Putamen (tissue), 1 donor: Measurements from ENCODE around the gene CLUH.
"Not testable (repeated sequence)": the region's sequence is repeated elsewhere in the genome, so short reads cannot be mapped to it uniquely, and the experiment has no call there.

Experiments
- DNase-seq: peaks from one replicate; pipeline ENCODE4 v3.0.0-alpha.2; 2016; ENCODE audit warnings: low spot score

CLUH gene

DNA sequence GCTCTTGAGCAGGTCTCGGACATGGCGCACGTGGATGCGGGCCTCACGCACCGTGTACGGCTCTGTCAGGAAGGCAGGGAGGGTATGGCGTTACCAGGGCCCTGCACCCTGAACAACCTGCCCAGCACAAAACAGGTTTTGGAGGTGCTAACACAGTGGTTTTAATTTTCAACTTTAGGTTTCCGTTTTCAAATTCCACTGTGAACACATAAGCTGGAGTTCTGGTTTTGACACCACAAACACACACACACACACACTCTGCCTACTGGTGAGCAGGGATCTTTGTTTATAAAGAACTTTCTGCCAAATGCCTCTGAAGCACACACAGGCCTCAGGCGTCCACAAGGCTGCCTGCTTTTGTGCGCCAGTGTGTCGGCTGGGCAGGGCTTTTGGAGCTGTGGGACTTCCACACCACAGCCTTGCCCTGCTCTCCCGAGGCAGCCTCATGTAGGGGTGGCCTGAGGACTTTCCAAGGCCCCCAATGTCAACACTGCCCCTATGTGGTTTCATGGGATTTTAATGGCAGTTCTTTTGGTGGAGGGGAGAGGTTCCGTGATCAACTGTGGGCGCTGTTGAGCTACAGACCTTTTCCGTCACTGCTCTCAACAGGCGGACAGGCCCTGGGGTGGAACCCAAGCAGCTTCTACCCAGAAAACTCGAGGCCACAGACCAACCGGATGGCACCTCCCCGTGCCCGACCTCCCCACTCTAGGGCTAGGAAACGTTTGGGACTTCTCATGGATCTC, 9.4 kb downstream of the CLUH start:
- no peak for DNase-seq

DNA sequence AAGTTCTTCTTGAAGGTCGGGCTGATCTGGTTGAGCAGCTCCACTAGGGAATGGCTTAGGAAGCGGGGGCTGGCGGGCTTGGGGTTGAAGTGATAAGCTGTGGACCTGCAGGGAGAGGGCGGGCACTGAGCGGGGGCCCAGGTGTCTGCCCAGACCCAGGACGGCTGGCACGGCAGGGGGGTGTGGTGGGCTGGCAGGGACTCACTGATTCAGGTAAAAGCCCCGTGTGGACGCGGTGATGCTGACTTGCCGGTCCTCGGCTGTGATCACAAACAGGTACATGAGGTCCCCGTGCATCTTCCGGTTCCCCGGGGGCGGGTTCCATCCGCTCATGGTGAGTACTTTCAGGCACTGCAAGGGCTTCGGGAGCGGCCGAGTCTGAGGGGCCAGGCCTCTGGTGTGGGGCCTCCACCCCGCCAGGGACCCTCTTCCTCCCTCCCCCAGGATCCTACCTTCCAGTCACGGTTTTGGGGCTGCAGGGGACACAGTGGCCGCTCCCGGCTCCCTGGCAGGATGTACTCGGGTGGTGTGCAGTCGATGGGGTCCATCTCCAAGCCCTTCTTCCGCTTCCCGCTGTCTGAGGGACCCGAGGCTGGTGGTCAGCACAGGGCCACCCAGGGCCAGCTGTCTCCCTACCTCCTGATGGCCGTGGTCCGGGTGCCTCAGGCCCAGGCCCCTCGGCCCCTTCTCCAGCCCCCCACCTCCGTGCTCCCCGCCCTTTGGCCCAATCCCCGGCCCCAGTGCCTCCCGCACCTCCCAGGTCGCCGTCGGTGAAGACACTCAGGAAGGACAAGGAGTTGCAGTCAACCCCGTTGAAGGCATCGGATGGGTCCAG, 10.2 kb downstream of the CLUH start:
- DNase-seq: no peak

DNA sequence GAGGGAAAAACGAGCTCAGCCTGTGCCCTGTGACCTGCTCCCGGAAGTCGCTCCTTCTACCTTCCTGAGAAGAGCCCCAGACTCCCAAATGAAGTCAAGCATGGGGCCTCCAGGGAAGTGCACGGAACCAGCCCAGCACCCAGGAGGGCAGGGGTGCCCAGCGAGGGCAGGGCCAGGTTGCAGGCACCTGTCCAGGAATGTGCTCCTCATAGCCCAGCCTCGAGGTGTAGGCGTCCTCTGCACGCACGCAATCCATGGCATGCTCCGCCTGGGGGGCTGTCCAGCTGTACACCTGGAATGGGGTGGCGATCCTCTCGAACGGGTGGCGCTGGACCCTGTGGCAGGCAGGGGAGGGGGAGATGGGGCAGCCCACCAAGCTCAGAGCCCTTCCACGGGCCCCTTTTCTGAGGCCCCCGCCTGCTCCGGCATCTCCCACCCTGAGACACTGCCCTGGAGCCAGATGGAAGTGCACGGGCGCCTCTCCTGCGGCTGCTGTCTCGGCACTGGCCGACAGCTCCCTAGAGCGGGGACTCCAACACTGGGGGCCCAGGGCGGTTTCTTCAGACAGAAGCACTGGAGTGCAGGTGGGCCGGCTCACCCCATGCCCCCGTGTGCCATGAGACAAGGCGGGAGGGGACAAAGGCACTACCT, 10.9 kb downstream of the CLUH start:
- no peak for DNase-seq

DNA sequence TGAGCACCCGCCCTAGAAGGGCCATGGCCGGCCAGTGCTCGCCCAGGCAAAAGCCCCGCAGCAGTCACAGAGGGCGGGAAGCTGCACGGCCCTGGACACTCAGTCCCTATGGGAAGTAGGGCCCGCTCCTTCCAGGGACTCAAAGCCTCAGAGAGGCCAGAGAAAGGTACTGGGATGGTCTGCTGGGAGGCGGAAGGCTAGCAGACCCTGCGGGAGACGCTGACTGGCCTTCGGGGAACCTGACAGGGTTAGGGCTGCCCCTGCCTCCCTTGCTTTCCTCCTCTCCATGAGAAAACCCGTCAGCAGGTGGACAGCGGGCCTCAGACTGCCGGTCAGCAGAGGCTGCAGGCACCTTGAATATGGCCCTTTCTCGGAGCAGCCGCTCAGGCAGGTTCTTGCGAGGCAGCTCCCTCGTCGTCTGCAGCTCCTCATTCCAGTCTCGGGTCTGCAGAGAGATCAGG, 11.5 kb downstream of the CLUH start:
- no peak for DNase-seq

DNA sequence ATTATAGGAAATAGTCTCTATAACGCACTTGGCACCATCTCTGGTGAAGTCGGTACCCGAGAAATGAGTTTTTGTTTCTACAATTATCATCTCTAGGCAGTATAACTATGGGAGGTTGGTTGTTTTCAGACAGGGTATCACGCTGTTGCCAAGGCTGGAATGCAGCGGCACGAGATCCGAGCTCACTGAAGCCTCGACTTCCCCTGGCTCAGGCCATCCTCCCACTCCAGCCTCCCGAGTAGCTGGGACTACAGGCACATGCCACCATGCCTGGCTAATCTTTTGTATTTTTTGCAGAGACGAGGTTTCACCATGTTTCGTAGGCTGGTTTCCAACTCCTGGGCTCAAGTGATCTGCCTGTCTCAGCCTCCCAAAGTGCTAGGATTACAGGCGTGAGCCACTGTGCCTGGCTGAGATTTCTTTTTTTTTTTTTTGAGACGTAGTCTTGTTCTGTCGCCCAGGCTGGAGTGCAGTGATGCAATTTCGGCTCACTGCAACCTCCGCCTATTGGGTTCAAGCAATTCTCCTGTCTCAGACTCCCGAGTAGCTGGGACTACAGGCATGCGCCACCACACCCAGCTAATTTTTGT, 12.3 kb downstream of the CLUH start:
- DNase-seq: not testable (repeated sequence)

DNA sequence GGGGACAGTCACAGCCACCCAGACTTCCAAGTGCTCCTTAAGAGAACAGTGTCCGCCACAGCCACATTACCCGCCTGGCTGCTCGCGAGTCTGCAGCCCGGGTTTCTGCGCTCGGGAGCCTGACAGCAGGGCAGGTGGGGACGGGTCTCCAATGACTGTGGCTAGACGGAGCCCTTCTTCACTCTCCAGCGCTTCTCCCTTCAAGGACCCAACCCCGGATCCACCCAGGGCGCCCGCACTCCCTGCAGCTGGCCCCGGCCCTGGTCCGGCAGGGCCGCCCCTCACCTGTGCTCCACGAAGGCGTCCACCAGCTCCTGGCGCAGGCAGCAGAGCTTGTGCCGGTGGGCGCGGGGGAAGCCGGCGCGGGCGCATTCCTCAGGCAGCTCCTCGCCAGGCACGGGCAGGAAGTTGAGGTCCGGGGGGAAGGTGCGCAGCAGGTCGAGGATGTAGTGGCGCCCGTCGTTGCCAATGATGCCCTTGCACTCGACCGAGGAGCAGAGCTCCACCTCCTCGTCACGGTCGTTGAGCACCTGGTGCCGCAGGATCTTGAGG, 13.9 kb downstream of the CLUH start:
- DNase-seq: no peak

DNA sequence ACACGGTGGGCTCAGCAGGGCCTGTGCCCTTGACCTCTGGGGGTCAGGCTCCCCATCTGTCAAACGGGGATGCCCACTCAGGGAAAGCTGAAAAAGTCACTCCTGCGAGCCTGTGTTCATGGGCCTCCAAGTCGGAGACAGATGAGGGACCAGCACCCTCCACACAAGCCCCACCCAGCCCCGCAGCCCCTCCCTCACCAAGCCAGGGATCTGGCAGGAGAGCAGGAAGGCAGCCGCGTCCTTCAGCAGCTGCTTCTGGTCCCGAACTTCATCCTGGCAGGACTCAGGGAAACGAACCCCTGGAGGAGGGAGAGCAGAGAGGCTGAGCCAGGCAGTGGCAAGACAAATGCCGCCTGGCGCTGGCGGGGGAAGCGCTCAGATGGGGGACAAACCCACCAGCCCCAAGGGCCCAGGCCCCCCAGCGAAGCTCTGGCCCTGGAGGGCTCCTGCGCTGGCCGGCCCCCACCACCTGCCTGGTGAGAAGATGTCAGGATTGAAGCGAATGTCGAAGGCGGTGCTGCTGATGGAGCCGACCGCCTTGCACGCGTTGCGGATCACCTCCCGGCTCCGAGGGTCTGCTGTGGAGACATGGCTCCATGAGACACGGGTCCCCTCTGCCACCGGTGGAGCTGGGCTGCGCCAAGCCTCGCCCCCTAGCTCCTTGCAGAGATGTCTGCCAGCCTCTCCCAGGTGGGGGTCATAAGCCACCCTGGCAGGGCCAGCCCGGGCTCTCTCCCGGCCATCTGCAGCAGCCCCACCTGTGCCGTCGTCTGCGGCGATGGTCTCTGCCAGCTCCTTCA, 15.4 kb downstream of the CLUH start:
- no peak for DNase-seq

DNA sequence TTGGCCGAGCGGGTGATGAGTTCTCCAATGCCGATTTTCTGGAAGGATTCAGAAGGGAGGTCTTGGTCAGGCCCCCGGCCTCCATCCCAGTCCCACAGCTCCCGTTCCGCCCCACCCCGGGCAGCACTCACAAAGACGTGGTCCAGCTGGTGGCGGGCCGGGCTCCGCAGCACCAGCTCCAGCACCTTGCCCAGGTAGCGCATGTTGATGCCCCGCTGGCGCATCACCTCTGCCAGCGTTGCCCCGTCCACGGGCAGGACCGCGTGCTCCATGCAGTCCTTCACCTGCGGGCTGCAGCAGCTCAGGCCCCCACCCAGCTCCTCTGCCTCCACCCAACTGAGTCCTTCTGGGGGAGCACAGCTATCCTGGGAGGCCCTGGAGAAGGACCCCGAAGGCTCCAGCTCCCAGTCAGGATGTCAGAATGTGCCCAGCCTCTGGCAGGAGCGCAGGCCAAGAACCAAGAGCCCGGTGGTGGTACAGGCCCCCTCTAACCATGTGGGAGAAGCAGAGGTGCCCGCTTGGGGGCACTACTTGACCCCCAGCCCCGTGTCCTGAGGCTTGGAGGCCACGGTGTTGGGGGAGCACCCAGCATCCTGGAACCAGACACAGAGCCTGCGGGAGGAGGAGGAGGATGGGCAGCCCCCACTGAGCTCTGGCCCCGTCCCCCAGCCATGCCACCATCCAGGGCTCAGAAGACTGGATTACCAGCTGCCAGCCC, 16.2 kb downstream of the CLUH start:
- no peak for DNase-seq

DNA sequence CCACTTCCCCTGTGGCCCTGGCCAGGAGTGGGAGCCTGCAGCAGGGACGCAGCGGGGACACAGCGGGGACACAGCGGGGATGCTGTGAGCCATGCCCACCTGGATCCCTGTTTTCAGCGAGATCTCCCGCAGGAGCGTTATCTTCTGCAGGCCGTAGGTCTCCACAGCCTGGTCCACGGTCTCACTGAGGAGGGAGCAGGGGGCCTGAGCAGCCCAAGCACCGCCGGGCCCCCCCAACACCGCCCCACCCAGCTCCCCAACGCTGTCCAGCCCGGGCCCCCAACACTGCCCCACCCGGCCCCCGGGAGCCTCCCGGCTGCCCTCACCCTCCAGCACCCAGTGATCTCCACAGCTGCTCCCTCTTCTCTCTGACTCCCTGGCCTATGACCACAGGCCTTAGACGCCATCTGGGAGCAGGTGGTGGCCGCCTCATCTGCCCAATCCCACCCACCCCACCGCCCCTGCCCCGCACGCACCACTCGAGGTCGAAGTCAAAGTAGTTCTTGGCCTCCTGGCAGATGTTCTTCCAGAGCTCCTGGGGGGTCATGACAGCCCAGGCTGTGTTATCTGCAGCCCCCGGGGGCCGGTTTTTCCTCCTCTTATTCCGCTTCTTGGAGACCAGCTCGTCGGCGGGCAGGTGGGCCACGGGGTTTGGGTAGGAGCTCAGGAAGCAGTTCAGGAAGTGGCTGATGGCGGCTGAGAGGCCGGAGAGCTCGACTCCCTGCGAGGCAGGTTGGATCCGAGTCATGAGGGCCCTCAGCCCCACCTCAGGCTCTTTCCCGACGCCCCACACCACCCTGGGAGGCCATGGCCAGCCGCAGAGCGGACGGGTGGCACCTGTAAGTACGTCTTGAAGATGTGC, 17.0 kb downstream of the CLUH start:
- DNase-seq: no peak

DNA sequence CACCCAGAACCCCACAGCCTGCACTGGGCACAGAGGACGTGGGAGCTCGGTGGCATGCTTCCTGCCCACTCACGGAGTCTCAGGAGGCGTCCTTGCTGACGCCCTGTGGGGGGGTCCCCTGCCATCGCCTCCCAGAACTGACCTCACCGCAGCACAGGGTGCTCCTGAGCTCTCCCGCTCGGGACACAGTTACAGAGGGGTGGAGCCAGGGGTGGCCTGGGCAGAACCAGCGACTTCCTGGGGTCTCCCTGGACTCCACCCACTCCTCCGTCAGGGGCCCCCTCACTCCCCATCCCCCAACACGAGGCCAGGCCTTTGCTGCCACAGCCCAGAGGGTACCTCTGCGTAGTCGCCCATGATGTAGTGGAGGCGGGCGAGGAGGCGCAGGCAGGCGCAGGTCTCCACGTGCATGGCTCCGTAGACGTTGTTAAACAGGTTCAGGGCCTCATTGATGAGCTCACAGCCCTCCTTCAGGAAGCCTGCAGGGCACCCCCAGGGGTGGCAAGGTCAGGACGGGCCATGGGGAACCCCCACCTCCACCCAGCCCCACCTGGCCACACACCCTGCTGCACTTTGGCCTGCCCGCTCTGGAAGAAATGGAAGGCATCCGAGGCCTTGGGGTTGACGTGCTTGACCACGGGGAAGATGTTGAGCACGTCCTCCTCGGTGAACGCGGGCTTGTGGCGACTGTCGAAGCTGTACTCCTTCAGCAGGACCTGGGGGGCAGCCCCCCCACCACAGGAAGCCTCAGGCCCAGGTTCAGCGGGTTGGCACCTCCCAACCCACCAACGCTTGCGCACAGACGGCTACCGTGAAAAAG, 17.8 kb downstream of the CLUH start:
- no peak for DNase-seq

DNA sequence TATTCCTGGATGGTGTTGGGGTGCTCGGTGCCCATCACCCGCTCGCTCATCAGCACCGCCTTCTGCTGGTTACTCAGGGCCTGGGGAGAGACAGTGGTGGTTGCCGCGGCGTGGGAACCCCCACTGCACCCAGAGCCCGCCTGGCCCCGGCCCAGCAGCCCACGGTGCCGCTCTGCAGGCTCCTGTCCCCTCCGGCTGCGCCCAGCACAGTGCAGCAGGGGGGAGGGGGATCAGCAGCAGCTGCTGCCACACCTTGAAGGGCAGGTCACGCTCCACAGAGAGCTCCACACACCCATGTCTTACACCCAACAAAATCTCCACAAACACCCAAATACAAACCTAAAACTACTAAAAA, 18.8 kb downstream of the CLUH start:
- no peak for DNase-seq

DNA sequence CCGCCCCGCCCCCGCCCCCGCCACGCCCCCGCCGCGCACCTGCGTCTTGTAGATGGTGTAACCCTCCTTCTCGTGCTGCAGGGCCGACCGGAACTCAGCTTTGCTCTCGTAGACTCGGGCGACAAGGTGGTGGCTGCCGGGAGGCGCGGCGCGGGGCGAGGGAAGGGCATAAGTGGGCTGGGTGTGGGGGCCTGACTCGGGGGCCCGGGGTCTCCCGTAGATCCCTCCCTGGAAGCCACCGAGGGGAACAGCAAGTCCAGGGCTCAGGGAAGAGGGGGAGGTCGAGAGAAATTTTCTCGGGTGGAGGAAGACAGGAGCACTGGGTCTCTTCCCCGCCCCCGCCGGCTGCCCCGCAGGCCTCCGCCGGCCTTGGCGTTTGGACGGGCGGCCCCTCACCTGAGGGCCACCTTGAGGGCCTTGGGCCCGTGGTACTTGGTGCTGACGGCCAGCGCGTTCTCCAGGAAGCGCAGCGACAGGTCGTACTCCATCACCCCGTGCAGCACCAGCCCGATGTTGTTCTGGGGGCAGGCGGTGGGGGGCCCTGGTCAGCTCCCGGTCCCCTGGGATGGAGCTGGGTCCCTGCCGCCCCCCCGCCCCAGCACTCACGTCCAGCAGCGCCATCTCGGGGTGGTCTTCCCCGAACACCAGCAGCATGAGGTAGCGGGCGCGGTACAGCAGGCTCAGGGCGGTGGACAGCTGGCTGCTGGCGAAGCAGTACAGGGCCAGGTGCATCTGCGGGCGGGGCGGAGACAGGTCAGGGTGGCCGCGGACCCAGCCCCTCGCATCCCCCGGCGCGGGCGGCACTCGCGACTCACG, 19.4 kb downstream of the CLUH start:
- DNase-seq: no peak

DNA sequence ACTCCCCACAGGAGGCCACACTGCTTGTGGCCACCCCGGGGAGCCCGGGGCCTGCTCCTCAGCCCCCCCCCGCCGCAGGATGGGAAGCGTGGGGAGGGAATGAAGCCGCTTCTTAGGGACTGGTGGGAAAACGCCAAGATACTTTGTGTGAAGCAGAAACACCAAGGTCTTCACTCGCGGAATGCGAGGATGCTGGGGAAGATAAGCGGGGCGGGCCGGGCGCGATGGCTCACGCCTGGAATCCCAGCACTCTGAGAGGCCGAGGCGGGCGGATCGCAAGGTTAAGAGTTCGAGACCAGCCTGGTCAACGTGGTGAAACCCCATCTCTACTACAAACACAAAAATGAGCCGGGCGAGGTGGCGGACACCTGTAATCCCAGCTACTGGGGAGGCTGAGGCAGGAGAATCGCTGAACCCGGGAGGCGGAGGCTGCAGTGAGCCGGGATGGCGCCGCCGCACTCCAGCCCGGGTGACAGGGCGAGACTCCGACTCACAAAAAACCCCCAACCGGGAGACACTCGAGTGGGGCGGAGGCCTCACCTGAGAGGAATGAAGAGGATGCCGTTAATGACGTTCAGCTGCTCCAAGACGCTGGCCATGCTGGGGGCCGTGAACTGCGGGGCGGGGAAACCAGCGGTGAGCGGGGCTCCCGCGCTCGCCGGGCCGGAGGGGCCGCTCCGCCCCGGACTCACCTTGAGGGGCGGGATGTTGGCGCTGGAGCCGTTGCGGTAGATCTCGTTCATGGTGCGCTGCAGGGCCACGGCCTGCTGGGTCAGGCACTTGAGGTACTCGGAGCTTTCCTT, 20.3 kb downstream of the CLUH start:
- DNase-seq: no peak

DNA sequence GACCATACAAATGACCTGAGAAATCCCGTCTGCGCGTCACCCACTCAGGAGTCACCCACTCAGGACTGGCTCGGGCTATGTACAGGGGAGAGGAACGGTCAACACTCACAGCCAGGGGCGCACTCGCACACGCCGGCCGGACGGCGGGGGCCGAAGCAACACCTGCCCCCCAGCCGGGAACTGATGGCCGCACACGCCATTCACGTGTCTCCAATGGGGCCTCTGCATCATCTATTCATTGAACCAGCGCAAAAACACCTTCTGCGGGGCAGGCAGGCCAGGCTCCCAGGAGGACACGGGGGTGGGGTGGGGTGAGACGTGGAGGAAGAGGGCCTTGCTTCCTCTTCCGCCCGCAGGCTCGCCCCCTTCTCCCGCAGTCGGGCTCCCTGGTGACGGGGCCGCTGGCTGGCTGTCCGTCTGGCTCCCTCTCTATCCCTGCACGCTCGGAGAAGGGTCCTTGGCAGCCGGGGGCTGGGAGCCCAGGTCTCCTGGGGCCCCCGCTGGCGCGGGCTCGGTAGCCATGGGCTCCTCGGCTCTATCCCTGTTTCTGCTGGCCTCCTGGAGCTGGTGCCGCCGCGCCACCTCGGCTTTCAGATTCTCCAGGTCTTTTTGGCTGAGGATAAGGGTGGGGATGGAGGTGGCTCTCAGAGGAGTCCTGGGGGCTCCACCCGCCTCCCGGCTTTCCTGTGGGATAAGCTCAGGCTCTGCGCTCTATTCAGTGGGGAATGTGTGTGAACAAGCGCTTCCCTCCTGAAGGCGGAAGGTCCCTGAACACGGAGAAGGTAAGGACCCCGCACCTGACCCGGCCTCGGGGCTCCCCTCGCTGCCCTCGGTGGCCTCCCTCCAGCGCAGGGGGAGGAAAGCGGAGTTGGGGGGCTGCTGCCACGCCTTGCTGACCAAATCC, 21.1 kb downstream of the CLUH start:
- no peak for DNase-seq

DNA sequence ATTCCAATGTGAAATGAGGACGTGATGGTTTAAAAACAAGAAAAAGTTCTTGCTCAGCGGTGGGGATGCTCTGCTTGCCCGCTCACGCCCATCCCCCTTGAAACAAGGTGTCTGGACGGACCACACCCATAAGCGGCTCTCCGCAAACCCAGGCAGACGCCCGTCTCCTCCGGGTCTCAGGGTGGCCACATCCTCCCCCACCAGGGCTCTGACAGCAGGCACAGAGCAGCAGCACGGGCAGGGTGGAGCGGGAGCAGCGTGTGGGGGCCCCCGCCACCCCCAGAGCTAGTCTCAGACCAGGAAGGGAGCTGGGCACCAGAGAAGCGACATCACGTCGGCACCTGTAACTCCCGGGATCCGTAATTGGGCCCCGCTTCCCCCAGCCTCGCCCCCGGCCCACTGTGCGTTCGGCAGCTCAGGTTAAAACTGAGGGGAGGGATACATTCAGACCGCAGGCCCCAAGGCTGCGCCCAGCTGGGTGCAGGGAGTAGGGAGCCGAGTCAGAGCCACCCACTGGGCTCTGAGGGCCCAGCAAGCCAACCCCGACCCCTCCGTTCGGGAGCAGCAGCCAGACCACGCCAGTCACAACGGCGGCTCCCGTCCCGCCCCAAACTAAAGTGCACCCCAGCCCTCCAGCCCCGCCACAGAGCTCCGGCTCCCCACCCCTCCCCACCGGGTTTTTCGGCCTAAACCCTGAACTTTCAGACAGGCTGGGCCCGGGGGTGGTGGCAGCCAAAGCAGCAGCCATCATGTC, 22.0 kb downstream of the CLUH start:
- DNase-seq: no peak
